Activated B cell treated with CpG ODN at 0.5 μM for 24 hours (primary cell): Measurements from ENCODE around the gene MTMR10. TPM values are rescaled to one million over a fixed set of nuclear protein-coding genes. Genes with fewer than 3 reads are reported as not detected.

ENCODE experiments used
- ATAC-seq: fragments of 200-7000 bp; cut with Tn5 transposase; one replicate; pipeline ENCODE4 v1.10.0; 2021; ENCODE audit warnings: low read depth, mild to moderate bottlenecking, moderate library complexity
- CTCF ChIA-PET: fragments of 350-600 bp; sonication (Branson Sonifier 250); formaldehyde crosslinking; loops from one replicate; lab custom pipeline; 2021; ENCODE audit warnings: antibody characterized with exemption; lab: Charles Lee
- POLR2A ChIA-PET: fragments of 350-600 bp; sonication (Branson Sonifier 250); formaldehyde crosslinking; loops from one replicate; lab custom pipeline; 2021; ENCODE audit warnings: antibody characterized with exemption; lab: Charles Lee
- DNase-seq: peaks from one replicate; pipeline ENCODE4 v3.0.0; 2022
- H3K27ac Mint-ChIP-seq: one replicate; pipeline ENCODE4 v1.8.0; 2020; ENCODE audit warnings: mixed read lengths
- H3K27me3 Mint-ChIP-seq: one replicate; pipeline ENCODE4 v1.8.0; 2021; ENCODE audit warnings: mixed read lengths
- H3K36me3 Mint-ChIP-seq: one replicate; pipeline ENCODE4 v1.8.0; 2021; ENCODE audit warnings: low read depth, mixed read lengths
- H3K4me1 Mint-ChIP-seq: one replicate; pipeline ENCODE4 v1.8.0; 2021; ENCODE audit warnings: mixed read lengths
- H3K4me3 Mint-ChIP-seq: one replicate; pipeline ENCODE4 v1.8.0; 2020; ENCODE audit warnings: mild to moderate bottlenecking, mixed read lengths
- H3K9me3 Mint-ChIP-seq: one replicate; pipeline ENCODE4 v1.8.0; 2020; ENCODE audit warnings: mixed read lengths
- intact Hi-C: fragments of 100-400 bp; cut with micrococcal nuclease; formaldehyde crosslinking; loops from one replicate; pipeline ENCODE4 v1.15.1; 2024
- total RNA-seq: library from RNA; stranded (reverse); gene quantifications from 2 replicates; pipeline ENCODE4 v1.2.3, GENCODE V29; 2022
- TF ChIP-seq, protein P1 (sequence below): fragments of 200-600 bp; IDR thresholded peaks from one replicate; pipeline ENCODE4 v1.8.0; 2022; ENCODE audit warnings: antibody characterized with exemption, mild to moderate bottlenecking

The MTMR10 gene
- total RNA-seq, 1 donor from 2014 or later, result 42.5 TPM

DNA sequence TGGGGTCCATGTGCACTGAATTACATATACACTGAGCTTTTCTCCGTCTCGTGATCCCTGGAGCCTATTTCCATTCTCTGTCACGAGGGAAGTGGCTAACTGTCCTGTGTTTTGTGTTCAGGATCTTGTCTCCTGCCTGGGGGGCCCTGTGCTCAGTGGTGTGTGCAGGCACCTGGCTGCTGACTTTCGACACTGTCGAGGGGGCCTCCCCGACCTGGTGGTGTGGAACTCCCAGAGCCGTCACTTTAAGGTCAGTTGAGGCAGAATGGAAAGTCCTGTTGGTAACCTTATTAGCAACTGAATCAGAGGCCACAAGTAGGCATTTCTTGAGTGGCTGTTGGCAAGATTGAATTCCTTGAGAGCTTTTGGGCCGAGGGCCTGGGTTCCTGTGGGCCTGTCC lies 61.0 kb downstream of the MTMR10 start:
- POLR2A ChIA-PET, result interaction anchor here (1.8 kb wide), 1 partner anchor 38 kb away, joined by 4 read pairs; no protein-coding TSS in a partner anchor
- CTCF ChIA-PET, result no interaction called here
- Mint-ChIP-seq H3K4me3 (no peak overlapping the region), H3K27me3 (no peaks in the 10 kb centered on the region), H3K4me1 (peaks cover 29% of the 10 kb centered on the region), H3K9me3 (no peaks in the 10 kb centered on the region), H3K27ac (no peak overlapping the region), H3K36me3 (peaks cover 65% of the 10 kb centered on the region)
- TF ChIP-seq, protein P1, sequence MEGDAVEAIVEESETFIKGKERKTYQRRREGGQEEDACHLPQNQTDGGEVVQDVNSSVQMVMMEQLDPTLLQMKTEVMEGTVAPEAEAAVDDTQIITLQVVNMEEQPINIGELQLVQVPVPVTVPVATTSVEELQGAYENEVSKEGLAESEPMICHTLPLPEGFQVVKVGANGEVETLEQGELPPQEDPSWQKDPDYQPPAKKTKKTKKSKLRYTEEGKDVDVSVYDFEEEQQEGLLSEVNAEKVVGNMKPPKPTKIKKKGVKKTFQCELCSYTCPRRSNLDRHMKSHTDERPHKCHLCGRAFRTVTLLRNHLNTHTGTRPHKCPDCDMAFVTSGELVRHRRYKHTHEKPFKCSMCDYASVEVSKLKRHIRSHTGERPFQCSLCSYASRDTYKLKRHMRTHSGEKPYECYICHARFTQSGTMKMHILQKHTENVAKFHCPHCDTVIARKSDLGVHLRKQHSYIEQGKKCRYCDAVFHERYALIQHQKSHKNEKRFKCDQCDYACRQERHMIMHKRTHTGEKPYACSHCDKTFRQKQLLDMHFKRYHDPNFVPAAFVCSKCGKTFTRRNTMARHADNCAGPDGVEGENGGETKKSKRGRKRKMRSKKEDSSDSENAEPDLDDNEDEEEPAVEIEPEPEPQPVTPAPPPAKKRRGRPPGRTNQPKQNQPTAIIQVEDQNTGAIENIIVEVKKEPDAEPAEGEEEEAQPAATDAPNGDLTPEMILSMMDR, result no peak
- intact Hi-C loops, result no loop called here
- peak; percentile 21 for ATAC-seq
- DNase-seq, result no peak

DNA sequence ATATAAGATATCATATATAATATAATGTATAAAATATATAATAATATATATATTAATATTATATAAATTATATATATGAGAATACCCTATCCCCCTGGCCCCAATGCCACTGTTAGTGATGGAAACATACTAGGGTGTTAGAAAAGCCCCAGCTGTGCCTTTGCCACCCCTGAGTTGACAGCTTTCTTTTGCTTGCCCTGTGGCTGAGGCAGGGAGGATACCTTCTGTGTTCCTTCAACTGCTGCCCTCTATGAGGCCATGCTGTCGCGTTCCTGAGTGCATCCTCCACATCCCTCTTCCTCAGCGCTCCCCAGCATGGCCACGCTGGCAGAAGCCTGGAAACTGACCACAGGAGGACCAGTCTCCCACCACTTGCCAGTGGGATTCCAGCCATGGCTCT lies 61.4 kb downstream of the MTMR10 start:
- TF ChIP-seq, protein P1, result no peak
- Mint-ChIP-seq H3K9me3 (no peaks in the 10 kb centered on the region), H3K4me3 (no peak overlapping the region), H3K4me1 (peaks cover 29% of the 10 kb centered on the region), H3K27ac (no peak overlapping the region), H3K27me3 (no peaks in the 10 kb centered on the region), H3K36me3 (peaks cover 68% of the 10 kb centered on the region)
- POLR2A ChIA-PET, result no interaction called here
- intact Hi-C loops, result no loop called here
- DNase-seq (no peak), ATAC-seq (no peak)
- CTCF ChIA-PET, result no interaction called here

GRCh38 chr15:30929064-30929669 lies 62.3 kb downstream of the MTMR10 start:
- no peak overlapping the region for H3K4me3 Mint-ChIP-seq
- ATAC-seq (no peak), DNase-seq (no peak)
- TF ChIP-seq, protein P1, result no peak
- peaks cover 72% of the 10 kb centered on the region for H3K36me3 Mint-ChIP-seq
- CTCF ChIA-PET, result no interaction called here
- no peaks in the 10 kb centered on the region for H3K27me3 Mint-ChIP-seq
- H3K9me3 Mint-ChIP-seq, result no peaks in the 10 kb centered on the region
- intact Hi-C loops, result no loop called here
- peaks cover 22% of the 10 kb centered on the region for H3K4me1 Mint-ChIP-seq
- POLR2A ChIA-PET, result no interaction called here
- H3K27ac Mint-ChIP-seq, result no peak overlapping the region

GRCh38 chr15:30928076-30928475 lies 63.4 kb downstream of the MTMR10 start:
- peaks cover 11% of the 10 kb centered on the region for H3K4me1 Mint-ChIP-seq
- intact Hi-C loops, result no loop called here
- H3K36me3 Mint-ChIP-seq, result peaks cover 74% of the 10 kb centered on the region
- H3K27ac Mint-ChIP-seq, result no peak overlapping the region
- H3K4me3 Mint-ChIP-seq, result no peak overlapping the region
- DNase-seq (no peak), ATAC-seq (no peak)
- CTCF ChIA-PET, result no interaction called here
- no peaks in the 10 kb centered on the region for H3K27me3 Mint-ChIP-seq
- no peaks in the 10 kb centered on the region for H3K9me3 Mint-ChIP-seq
- POLR2A ChIA-PET, result no interaction called here
- TF ChIP-seq, protein P1, result no peak

- ChIA-PET POLR2A (no interaction called here), CTCF (no interaction called here)
- no peak for DNase-seq
- intact Hi-C loops, result no loop called here
- TF ChIP-seq, protein P1, result no peak
- Mint-ChIP-seq H3K4me1 (peaks cover 9% of the 10 kb centered on the region), H3K4me3 (no peak overlapping the region), H3K27me3 (no peaks in the 10 kb centered on the region), H3K36me3 (peaks cover 79% of the 10 kb centered on the region), H3K9me3 (no peaks in the 10 kb centered on the region), H3K27ac (no peak overlapping the region)
- ATAC-seq, result no peak
Observed at GRCh38 chr15:30927148-30927761, 64.2 kb downstream of the MTMR10 start.
